IPS-NIHi7 (cell line): Measurements from ENCODE around the gene DYRK1A.
"Not testable (repeated sequence)": the region's sequence is repeated elsewhere in the genome, so short reads cannot be mapped to it uniquely, and the experiment has no call there.

Experiments
- DNase-seq: peaks from one replicate; pipeline ENCODE4 v3.0.0; 2012; ENCODE audit warnings: mixed read lengths; ENCODE audit errors: extremely low spot score

DYRK1A gene

GRCh38 chr21:37484535-37485474, 118.2 kb downstream of the DYRK1A start:
- no peak for DNase-seq

DNA sequence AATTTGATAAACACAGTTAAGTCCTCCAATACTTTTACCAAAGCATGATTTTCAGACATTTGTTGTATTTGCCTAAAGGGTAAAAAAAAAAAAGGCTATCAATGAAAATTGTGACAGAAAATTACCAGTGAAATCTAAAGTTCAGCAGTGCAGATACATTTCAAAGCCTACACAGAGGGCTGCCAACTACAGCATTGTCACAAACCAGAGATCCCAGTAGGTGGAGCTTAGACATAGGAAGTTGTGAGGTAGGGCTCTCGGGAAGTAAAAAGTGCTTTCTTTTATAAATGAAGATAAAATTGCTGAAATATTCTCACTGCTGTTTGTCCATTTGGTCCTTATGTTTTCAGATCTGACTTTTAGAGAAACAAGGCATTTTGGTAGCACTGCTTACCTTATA, 123.0 kb downstream of the DYRK1A start:
- DNase-seq = no peak

GRCh38 chr21:37490084-37490483, 123.5 kb downstream of the DYRK1A start:
- DNase-seq = no peak

DNA sequence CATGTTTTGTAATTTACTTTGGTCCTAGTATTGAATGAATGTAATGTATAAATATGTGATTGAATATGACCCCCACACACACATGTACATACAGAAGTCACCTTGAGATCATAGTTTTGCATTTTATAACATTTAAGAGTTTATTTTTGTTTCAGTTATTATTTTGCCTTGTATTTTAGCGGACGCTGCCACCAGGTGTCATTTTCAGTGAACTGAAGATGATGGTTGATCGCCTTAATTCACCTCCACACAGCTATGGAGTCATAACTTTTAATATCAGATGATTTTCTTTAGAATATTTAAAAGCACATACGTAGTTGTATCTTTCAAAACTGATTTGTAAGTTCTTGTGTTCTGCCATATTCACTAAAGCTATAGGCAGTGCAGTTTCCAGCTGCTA, 130.4 kb downstream of the DYRK1A start:
- DNase-seq = no peak

- DNase-seq = no peak
These were observed 132.1 kb downstream of the DYRK1A start for GRCh38 chr21:37498664-37499063.

- no peak for DNase-seq
These were observed 136.4 kb downstream of the DYRK1A start for GRCh38 chr21:37502947-37503346.

GRCh38 chr21:37503848-37504467, 137.4 kb downstream of the DYRK1A start:
- no peak for DNase-seq

GRCh38 chr21:37505963-37506362, 139.4 kb downstream of the DYRK1A start:
- no peak for DNase-seq

DNA sequence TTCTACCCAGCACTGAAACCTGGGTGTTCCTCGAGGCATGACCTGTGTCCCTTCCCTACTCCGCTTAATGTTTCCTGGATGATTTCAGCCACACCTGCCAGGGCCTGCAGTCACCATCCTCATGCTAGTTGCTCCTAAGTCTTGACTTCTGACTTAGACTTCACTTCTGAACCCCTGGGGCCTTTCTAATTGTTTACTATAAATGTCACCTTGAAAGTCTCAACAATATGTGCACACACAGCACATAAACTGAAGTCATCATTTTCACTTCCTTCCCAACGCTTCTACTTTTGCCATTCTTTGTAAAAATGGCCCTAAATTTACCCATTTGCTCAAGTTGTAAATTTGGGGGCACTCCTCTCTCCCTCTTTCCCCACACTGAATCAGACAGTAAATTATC, 141.1 kb downstream of the DYRK1A start:
- DNase-seq = no peak

- no peak for DNase-seq
These were observed 141.8 kb downstream of the DYRK1A start for GRCh38 chr21:37508341-37508740.

GRCh38 chr21:37509802-37510393, 143.3 kb downstream of the DYRK1A start:
- DNase-seq = no peak

GRCh38 chr21:37511848-37512247, 145.3 kb downstream of the DYRK1A start:
- no peak for DNase-seq

- DNase-seq = no peak
These were observed 146.8 kb downstream of the DYRK1A start for GRCh38 chr21:37513383-37513782.

- DNase-seq = no peak
These were observed 147.6 kb downstream of the DYRK1A start for GRCh38 chr21:37514038-37514667.

DNA sequence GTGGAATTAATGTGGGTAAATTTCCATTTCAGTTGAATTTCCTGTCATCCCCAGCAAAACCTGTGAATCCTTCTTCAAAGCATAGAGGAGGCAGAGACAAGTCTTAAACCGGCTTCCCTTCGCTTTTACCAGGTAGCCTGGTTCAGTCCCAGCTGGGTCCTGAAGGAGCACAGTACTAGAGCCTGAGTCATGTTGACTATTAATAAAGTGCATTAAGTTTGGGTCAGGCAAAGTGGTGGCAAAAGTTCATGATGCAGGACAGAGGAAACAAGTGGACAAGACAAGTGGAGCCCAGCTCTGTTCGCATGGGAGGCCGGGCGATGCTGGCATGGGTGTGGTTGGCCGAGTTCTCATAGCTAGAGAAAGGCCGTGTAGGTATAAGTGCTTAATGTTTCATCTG, 150.4 kb downstream of the DYRK1A start:
- no peak for DNase-seq

- DNase-seq = no peak
These were observed 154.2 kb downstream of the DYRK1A start for GRCh38 chr21:37520801-37521200.

DNA sequence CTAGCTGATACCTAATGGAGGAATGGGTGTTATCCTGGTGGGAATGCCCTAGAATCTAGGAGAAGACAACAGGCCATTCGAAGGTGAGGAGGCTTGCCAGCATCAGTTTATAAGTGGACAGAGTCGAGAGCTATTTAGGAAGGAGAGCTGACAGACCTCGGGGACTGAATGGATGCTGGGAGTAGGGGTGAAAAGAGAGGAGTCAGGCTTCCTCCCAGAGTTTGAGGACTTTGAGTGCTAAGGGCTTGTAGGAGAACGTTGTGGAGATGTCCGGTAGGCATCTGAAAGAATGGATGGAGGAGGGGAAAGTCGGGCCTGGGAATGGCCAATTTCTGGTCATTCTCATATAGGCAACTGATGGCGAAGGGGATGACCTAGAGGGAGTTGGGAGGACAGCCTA, 155.1 kb downstream of the DYRK1A start:
- DNase-seq = no peak

- no peak for DNase-seq
These were observed 156.2 kb downstream of the DYRK1A start for GRCh38 chr21:37522641-37523295.

- DNase-seq = not testable (repeated sequence)
These were observed 158.4 kb downstream of the DYRK1A start for GRCh38 chr21:37524944-37525343.

DNA sequence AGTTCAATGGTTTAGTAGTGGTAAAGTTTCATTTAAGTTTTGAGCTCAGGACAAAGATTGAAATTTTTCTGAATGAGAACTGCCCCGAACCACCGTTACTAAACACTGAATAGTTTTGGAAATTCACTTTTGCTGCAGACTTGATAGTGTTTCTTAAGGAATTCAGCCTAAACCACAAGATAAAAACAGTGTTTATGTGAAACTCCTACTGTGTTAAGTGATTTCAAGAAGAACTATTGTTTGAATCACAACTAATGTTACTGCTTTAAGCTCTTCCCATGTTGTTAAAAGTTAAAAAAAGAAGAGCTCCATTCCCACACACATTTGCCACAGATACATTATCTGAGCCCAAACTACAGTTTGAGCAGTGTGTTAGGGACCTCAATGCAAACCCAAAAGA, 159.2 kb downstream of the DYRK1A start:
- DNase-seq = no peak

DNA sequence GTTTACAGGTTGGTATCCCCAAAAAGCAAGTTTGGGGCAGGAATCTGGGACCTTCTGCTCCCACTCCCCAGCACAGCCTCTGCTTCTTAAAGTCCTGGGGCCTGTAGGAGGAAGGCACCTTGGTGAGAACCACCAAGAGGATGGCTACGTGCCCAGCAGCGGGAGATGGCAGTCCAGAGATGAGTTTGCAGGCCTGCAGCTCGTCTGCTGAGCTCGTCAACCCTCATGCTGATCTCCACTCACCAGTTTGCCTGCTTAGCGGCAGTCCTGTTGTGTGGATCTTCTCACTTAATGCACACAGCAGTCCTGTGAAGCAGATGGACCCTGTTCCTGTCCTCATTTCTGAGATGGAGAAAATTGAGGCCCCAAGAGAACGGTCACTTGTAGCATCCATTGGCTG, 160.5 kb downstream of the DYRK1A start:
- no peak for DNase-seq

DNA sequence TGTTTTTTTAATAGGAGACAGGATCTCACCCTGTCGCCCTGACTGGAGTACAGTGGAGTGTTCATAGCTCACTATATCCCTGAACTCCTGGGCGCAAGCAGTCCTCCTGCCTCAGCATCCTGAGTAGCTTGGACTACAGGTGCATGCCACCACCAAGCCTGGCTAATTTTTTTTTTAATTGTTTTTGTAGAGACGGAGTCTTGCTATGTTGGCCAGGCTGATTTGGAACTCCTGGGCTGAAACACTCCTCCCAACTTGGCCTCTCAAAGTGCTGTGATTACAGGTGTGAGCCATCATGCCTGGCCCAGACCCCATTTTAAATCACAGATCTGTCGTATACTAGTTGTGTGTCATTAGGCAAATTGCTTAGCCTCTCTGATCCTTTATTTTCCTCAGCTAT, 161.1 kb downstream of the DYRK1A start:
- DNase-seq = no peak
